Esophagus squamous epithelium (tissue), 4 donors: Measurements from ENCODE around the gene VAPB.

ENCODE experiments used
- CTCF ChIP-seq, 6 experiments: fragments of 450-650 bp in 4 of 6; fragments of 200-600 bp in 2 of 6; sonication (generic) in 2 of 6; IDR thresholded peaks; one replicate each; pipeline ENCODE4 v1.5.1; 2016 to 2019; ENCODE audit warnings: antibody characterized with exemption in 6 of 6, mild to moderate bottlenecking in 4 of 6, moderate library complexity in 4 of 6
- POLR2A ChIP-seq, 4 donors: fragments of 450-650 bp; IDR thresholded peaks; one replicate each; pipeline ENCODE4 v1.6.1; 2017; ENCODE audit warnings: antibody characterized with exemption in 4 of 4, mild to moderate bottlenecking in 4 of 4, moderate library complexity in 3 of 4

- TF ChIP-seq CTCF (IDR thresholded peaks at IDR 0.05) (no peak), POLR2A (IDR thresholded peaks at IDR 0.05) (no peak)
Measured at GRCh38 chr20:58388028-58388601, 914 bp upstream of the VAPB start.
